ENCODE data around the gene SNRNP200. TPM values are rescaled to one million over a fixed set of nuclear protein-coding genes. Genes with fewer than 3 reads are reported as not detected.
A peak's percentile ranks its signal among the peaks of the same experiment; 100 is the strongest.

Gene SNRNP200
- total RNA-seq, 1 experiment from 2014 or later: 202 TPM

DNA sequence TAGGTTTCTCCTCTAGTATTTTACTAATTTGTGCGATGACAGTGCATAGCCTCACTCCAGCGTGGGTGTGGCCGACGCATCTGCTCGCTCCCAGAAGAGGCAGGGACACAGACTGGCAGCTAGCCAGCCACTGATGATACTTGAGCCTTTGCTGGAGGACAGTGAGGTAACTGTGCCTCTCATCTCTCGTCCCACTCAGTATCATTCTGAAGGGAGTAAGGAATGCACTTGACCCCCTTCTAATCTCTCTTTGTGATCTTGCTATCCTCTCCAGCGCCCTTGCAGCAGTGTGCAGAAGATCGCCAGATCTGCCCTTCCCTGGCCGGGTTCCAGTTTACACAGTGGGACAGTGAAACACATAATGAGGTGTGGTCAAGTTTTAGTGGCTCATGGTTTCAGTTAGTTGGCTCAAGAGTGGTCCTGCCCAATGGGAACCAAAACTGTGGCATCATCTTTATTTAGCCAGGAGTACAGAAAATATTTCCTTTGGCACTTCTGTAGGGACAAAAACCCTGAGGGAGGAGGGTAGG lies 47.8 kb upstream of the SNRNP200 start:
- Histone ChIP-seq H3K9me3 (ENCODE audit: low read depth, low read length, poor library complexity, severe bottlenecking) (no peaks in the 10 kb centered on the region), H3K27ac (ENCODE audit: low read depth, low read length, poor library complexity, severe bottlenecking) (peak overlapping the region; percentile 62), H3K4me1 (ENCODE audit: insufficient read depth, low read length, poor library complexity, severe bottlenecking) (peaks cover 14% of the 10 kb centered on the region), H3K27me3 (replicated peaks; ENCODE audit: insufficient read depth, low read depth, low read length, poor library complexity) (no peaks in the 10 kb centered on the region), H3K36me3 (ENCODE audit: insufficient read depth, low read length, poor library complexity, severe bottlenecking) (peaks cover 96% of the 10 kb centered on the region), H3K4me3 (ENCODE audit: low read depth, low read length, poor library complexity, severe bottlenecking) (no peak overlapping the region)
- no TSS peak for BruUV-seq (replicated peaks)
- CTCF ChIA-PET: no interaction called here
- intact Hi-C loops (cut with micrococcal nuclease; ENCODE audit: unreplicated experiment): no loop called here
- POLR2A ChIA-PET (ENCODE audit: low non-redundant PET): no interaction called here
- no peak for TF ChIP-seq EZH2 (IDR thresholded peaks at IDR 0.05; ENCODE audit: borderline replicate concordance, low read depth, low read length, poor library complexity, severe bottlenecking)
- TF ChIP-seq, protein P1, sequence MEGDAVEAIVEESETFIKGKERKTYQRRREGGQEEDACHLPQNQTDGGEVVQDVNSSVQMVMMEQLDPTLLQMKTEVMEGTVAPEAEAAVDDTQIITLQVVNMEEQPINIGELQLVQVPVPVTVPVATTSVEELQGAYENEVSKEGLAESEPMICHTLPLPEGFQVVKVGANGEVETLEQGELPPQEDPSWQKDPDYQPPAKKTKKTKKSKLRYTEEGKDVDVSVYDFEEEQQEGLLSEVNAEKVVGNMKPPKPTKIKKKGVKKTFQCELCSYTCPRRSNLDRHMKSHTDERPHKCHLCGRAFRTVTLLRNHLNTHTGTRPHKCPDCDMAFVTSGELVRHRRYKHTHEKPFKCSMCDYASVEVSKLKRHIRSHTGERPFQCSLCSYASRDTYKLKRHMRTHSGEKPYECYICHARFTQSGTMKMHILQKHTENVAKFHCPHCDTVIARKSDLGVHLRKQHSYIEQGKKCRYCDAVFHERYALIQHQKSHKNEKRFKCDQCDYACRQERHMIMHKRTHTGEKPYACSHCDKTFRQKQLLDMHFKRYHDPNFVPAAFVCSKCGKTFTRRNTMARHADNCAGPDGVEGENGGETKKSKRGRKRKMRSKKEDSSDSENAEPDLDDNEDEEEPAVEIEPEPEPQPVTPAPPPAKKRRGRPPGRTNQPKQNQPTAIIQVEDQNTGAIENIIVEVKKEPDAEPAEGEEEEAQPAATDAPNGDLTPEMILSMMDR (conservative IDR thresholded peaks at IDR 0.05; ENCODE audit: low read depth, low read length): no peak
- peak; percentile 91 for DNase-seq (ENCODE audit: low spot score)

DNA sequence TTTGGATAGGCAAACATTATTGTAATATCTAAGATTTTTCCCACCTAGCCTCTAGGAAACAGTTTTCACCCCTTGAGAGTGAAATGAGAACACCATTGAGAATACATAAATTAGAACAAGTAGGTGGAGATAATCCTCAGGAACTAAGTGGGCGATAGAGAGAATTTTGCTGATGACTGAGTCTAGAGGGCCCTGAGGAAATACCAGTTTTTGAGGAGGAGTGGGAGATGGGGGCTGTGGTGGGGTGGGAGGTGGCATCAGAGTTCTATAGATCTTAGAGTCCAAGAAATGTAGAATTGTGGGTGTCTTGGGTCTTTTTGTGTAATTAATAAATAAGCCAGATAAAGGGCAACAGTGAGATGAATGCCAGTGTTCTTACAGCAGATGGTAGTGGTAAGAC lies 42.0 kb upstream of the SNRNP200 start:
- TF ChIP-seq, protein P1 (conservative IDR thresholded peaks at IDR 0.05; ENCODE audit: low read depth, low read length): no peak
- no peak for TF ChIP-seq EZH2 (IDR thresholded peaks at IDR 0.05; ENCODE audit: borderline replicate concordance, low read depth, low read length, poor library complexity, severe bottlenecking)
- H3K27me3 ChIP-seq (replicated peaks; ENCODE audit: insufficient read depth, low read depth, low read length, poor library complexity): no peaks in the 10 kb centered on the region
- CTCF ChIA-PET: no interaction called here
- no peak for DNase-seq (ENCODE audit: low spot score)
- intact Hi-C loops (cut with micrococcal nuclease; ENCODE audit: unreplicated experiment): no loop called here
- H3K4me1 ChIP-seq (ENCODE audit: insufficient read depth, low read length, poor library complexity, severe bottlenecking): no peaks in the 10 kb centered on the region
- peaks cover 94% of the 10 kb centered on the region for H3K36me3 ChIP-seq (ENCODE audit: insufficient read depth, low read length, poor library complexity, severe bottlenecking)
- POLR2A ChIA-PET (ENCODE audit: low non-redundant PET): no interaction called here
- H3K9me3 ChIP-seq (ENCODE audit: low read depth, low read length, poor library complexity, severe bottlenecking): no peaks in the 10 kb centered on the region
- no TSS peak for BruUV-seq (replicated peaks)
- H3K27ac ChIP-seq (ENCODE audit: low read depth, low read length, poor library complexity, severe bottlenecking): no peak overlapping the region
- no peak overlapping the region for H3K4me3 ChIP-seq (ENCODE audit: low read depth, low read length, poor library complexity, severe bottlenecking)

DNA sequence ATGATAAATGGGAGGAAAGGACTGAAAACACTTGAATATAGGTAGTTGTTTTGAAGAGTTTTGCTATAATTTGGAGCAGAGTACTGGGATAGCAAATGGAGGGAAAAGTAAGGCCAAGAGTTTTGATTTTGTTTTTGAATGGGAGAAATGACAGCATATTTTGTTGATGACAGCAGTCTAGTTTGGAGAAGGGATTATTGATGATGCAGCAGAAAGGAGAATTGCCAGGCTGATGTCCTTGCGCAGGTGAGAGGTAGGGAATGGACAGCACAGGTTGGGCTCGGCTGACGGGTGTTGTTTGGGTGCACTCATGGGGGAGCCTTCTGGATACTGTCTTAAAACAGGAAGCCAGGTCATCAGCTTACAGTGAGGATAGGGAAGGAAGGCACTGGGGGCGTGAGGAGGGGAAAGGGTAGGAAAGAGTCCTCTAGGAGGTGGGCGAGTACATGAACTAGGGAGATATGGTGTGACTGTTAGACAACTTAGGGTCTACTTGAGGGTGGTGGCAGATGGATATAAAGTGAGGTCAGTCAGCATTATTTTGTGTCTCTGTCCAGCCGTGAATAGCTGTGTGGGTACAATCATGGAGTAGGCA lies 40.6 kb upstream of the SNRNP200 start:
- no peak for DNase-seq (ENCODE audit: low spot score)
- Histone ChIP-seq H3K9me3 (ENCODE audit: low read depth, low read length, poor library complexity, severe bottlenecking) (no peaks in the 10 kb centered on the region), H3K4me1 (ENCODE audit: insufficient read depth, low read length, poor library complexity, severe bottlenecking) (no peaks in the 10 kb centered on the region), H3K27me3 (replicated peaks; ENCODE audit: insufficient read depth, low read depth, low read length, poor library complexity) (no peaks in the 10 kb centered on the region), H3K27ac (ENCODE audit: low read depth, low read length, poor library complexity, severe bottlenecking) (no peak overlapping the region), H3K36me3 (ENCODE audit: insufficient read depth, low read length, poor library complexity, severe bottlenecking) (peaks cover 92% of the 10 kb centered on the region), H3K4me3 (ENCODE audit: low read depth, low read length, poor library complexity, severe bottlenecking) (no peak overlapping the region)
- ChIA-PET POLR2A (ENCODE audit: low non-redundant PET) (no interaction called here), CTCF (no interaction called here)
- intact Hi-C loops (cut with micrococcal nuclease; ENCODE audit: unreplicated experiment): no loop called here
- no TSS peak for BruUV-seq (replicated peaks)
- TF ChIP-seq, protein P1 (conservative IDR thresholded peaks at IDR 0.05; ENCODE audit: low read depth, low read length): no peak
- TF ChIP-seq EZH2 (IDR thresholded peaks at IDR 0.05; ENCODE audit: borderline replicate concordance, low read depth, low read length, poor library complexity, severe bottlenecking): no peak
